ENCODE results near the gene PKP4. TPM values are rescaled to one million over a fixed set of nuclear protein-coding genes. Genes with fewer than 3 reads are reported as not detected.

The PKP4 gene
- total RNA-seq, 1 donor from 2014 or later, result 142 TPM

Other genes starting within 250 kb of the PKP4 start
- 3.4 TPM for gene CCDC148, start 199 bp upstream of the PKP4 start, total RNA-seq